ENCODE results near the gene R3HDML.

Gene R3HDML

DNA sequence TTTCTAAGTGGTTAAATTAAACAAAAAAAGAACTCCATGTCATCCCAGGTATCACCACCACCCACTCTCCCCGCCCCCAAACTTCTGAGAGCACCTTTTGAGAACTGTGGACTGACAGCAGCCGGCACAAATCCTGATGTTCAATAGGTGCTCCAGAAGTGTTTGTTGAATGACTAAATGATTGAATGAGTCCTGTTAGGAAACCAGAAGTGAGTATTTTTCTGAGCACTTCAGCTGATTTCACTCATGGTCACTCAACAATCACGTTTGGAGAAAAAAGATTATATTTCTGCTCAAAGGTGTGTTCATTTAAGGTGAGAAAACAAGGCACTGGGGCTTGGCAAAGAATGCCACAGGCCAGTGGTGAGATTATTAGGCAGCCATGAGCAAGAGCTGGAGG is 12.5 kb downstream of the R3HDML start:
- WGBS, 2 donors (ENCODE audit: extremely low coverage in 2 of 2, insufficient read length in 2 of 2, insufficient replicate concordance in 1 of 2): no CpG with 5 or more reads among the region's 3 CpGs
- Histone ChIP-seq H2BK15ac (ENCODE audit: low read length) (no peak overlapping the region), H2AK5ac (ENCODE audit: low read depth, low read length) (no peak overlapping the region)

DNA sequence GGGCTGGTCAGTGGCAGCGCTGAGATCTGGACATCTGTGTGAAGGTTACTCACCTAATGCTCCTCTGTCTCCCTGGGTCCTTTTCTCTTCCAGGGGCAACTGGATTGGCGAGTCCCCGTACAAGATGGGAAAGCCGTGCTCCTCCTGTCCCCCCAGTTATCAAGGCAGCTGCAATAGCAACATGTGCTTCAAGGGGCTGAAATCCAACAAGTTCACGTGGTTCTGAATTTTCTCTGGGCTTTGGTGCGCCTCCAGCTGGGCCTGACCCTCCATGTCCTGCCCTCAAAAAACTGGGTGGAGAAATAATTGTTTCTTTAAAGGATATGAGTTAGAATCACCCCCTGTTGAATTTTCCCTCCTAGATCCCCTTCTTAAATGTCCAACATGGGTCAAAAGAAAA is 13.7 kb downstream of the R3HDML start:
- no peak overlapping the region for H2BK15ac ChIP-seq (ENCODE audit: low read length)
- H3K79me1 ChIP-seq (ENCODE audit: low read depth, low read length): no peaks in the 10 kb centered on the region
- no peak overlapping the region for H4K91ac ChIP-seq (ENCODE audit: low read depth, low read length, poor library complexity)
- H3K14ac ChIP-seq (ENCODE audit: low read length): no peak overlapping the region
- no peak overlapping the region for H2AFZ ChIP-seq (ENCODE audit: low read length)
- H3K4me1 ChIP-seq (ENCODE audit: control insufficient read depth in 2 of 2, insufficient read depth in 1 of 2, low read depth in 1 of 2, low read length in 2 of 2): peaks cover 2 to 7% of the 10 kb centered on the region in 2 donors
- no peak overlapping the region for H3K9ac ChIP-seq (ENCODE audit: low read depth, low read length, poor library complexity)
- H3K4me2 ChIP-seq (ENCODE audit: insufficient read depth, low read length, poor library complexity, severe bottlenecking): no peak overlapping the region
- no peak for DNase-seq (ENCODE audit: low spot score)
- no peak overlapping the region for H2BK5ac ChIP-seq (ENCODE audit: low read length)
- H3K4me3 ChIP-seq (ENCODE audit: low read length in 2 of 2): no peak overlapping the region
- H3K23ac ChIP-seq (ENCODE audit: low read depth, low read length, poor library complexity): no peak overlapping the region
- no CpG with 5 or more reads among the region's 6 CpGs for WGBS, 2 donors (ENCODE audit: extremely low coverage in 2 of 2, insufficient read length in 2 of 2, insufficient replicate concordance in 1 of 2)
- no peak overlapping the region for H2BK120ac ChIP-seq (ENCODE audit: low read depth, low read length)
- no peaks in the 10 kb centered on the region for H3K36me3 ChIP-seq (replicated peaks in 1 of 2; ENCODE audit: control insufficient read depth in 2 of 2, insufficient read depth in 2 of 2, low read length in 2 of 2)
- H2AK5ac ChIP-seq (ENCODE audit: low read depth, low read length): no peak overlapping the region
- H3K9me3 ChIP-seq (replicated peaks in 1 of 2; ENCODE audit: control insufficient read depth in 2 of 2, insufficient read depth in 1 of 2, low read depth in 1 of 2, low read length in 2 of 2): no peaks in the 10 kb centered on the region
- no peaks in the 10 kb centered on the region for H3K27me3 ChIP-seq (ENCODE audit: control insufficient read depth in 3 of 3, insufficient read depth in 3 of 3, low read depth in 1 of 3, low read length in 3 of 3)
- H3K27ac ChIP-seq (replicated peaks; ENCODE audit: low read length): no peak overlapping the region
- no peak overlapping the region for H3K4ac ChIP-seq (ENCODE audit: low read length)
- no peak overlapping the region for H3K18ac ChIP-seq (ENCODE audit: low read length)
- H2BK12ac ChIP-seq (ENCODE audit: low read length): no peak overlapping the region
- no peak overlapping the region for H4K8ac ChIP-seq (ENCODE audit: low read depth, low read length)

More for the DNA sequence above, 12.5 kb downstream of the R3HDML start:
- no peak for DNase-seq (ENCODE audit: low spot score)
- Histone ChIP-seq H3K4me2 (ENCODE audit: insufficient read depth, low read length, poor library complexity, severe bottlenecking) (no peak overlapping the region), H3K4me3 (ENCODE audit: low read length in 2 of 2) (no peak overlapping the region), H3K4ac (ENCODE audit: low read length) (no peak overlapping the region), H2BK5ac (ENCODE audit: low read length) (no peak overlapping the region), H2BK120ac (ENCODE audit: low read depth, low read length) (no peak overlapping the region), H3K27me3 (ENCODE audit: control insufficient read depth in 3 of 3, insufficient read depth in 3 of 3, low read depth in 1 of 3, low read length in 3 of 3) (no peaks in the 10 kb centered on the region), H2AFZ (ENCODE audit: low read length) (no peak overlapping the region), H4K8ac (ENCODE audit: low read depth, low read length) (no peak overlapping the region), H3K23ac (ENCODE audit: low read depth, low read length, poor library complexity) (no peak overlapping the region), H3K27ac (replicated peaks; ENCODE audit: low read length) (no peak overlapping the region), H3K4me1 (ENCODE audit: control insufficient read depth in 2 of 2, insufficient read depth in 1 of 2, low read depth in 1 of 2, low read length in 2 of 2) (peaks cover 2 to 7% of the 10 kb centered on the region in 2 donors), H3K14ac (ENCODE audit: low read length) (no peak overlapping the region), H3K9ac (ENCODE audit: low read depth, low read length, poor library complexity) (no peak overlapping the region), H3K9me3 (replicated peaks in 1 of 2; ENCODE audit: control insufficient read depth in 2 of 2, insufficient read depth in 1 of 2, low read depth in 1 of 2, low read length in 2 of 2) (no peaks in the 10 kb centered on the region), H4K91ac (ENCODE audit: low read depth, low read length, poor library complexity) (no peak overlapping the region), H3K36me3 (replicated peaks in 1 of 2; ENCODE audit: control insufficient read depth in 2 of 2, insufficient read depth in 2 of 2, low read length in 2 of 2) (no peaks in the 10 kb centered on the region), H3K18ac (ENCODE audit: low read length) (no peak overlapping the region), H2BK12ac (ENCODE audit: low read length) (no peak overlapping the region), H3K79me1 (ENCODE audit: low read depth, low read length) (no peaks in the 10 kb centered on the region)

DNA sequence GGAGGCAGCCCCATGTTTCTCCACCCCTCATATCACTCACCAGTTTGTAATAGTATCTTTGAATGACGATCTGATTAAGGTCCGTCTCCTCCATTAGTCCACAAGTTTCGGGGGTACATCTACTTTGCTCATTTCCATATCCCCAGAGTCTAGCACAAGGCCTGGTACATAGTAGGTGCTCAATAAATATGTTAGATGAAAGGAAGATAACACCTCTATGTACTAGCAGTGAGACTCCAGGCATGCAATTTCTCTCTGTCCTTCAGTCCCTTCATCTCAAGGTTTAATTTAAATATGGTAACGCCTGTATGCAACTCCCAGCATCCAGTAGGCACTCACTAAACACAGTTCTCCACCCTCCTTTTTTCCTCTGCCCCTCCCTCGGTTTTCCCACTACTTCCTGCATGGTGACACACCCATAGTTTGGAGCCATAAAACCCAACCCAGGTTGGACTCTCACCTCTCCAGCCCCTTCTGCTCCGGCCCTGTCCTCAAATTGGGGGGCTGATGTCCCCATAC is 18.2 kb downstream of the R3HDML start:
- Histone ChIP-seq H2BK120ac (ENCODE audit: low read depth, low read length) (peak overlapping the region; percentile 27), H3K23ac (ENCODE audit: low read depth, low read length, poor library complexity) (no peak overlapping the region), H3K4me1 (ENCODE audit: control insufficient read depth in 2 of 2, insufficient read depth in 1 of 2, low read depth in 1 of 2, low read length in 2 of 2) (peaks cover 2 to 13% of the 10 kb centered on the region in 2 donors), H4K91ac (ENCODE audit: low read depth, low read length, poor library complexity) (no peak overlapping the region), H3K9me3 (replicated peaks in 1 of 2; ENCODE audit: control insufficient read depth in 2 of 2, insufficient read depth in 1 of 2, low read depth in 1 of 2, low read length in 2 of 2) (no peaks in the 10 kb centered on the region), H3K4me2 (ENCODE audit: insufficient read depth, low read length, poor library complexity, severe bottlenecking) (no peak overlapping the region), H2AFZ (ENCODE audit: low read length) (no peak overlapping the region), H3K18ac (ENCODE audit: low read length) (peak overlapping the region; percentile 32), H3K27me3 (ENCODE audit: control insufficient read depth in 3 of 3, insufficient read depth in 3 of 3, low read depth in 1 of 3, low read length in 3 of 3) (peaks cover 0 to 14% (median 0%) of the 10 kb centered on the region in 3 experiments), H4K8ac (ENCODE audit: low read depth, low read length) (no peak overlapping the region), H2BK15ac (ENCODE audit: low read length) (no peak overlapping the region), H3K4me3 (ENCODE audit: low read length in 2 of 2) (no peak overlapping the region), H3K14ac (ENCODE audit: low read length) (no peak overlapping the region), H3K9ac (ENCODE audit: low read depth, low read length, poor library complexity) (no peak overlapping the region), H3K4ac (ENCODE audit: low read length) (no peak overlapping the region), H2BK5ac (ENCODE audit: low read length) (no peak overlapping the region), H2AK5ac (ENCODE audit: low read depth, low read length) (no peak overlapping the region), H3K36me3 (replicated peaks in 1 of 2; ENCODE audit: control insufficient read depth in 2 of 2, insufficient read depth in 2 of 2, low read length in 2 of 2) (no peaks in the 10 kb centered on the region), H2BK12ac (ENCODE audit: low read length) (no peak overlapping the region), H3K79me1 (ENCODE audit: low read depth, low read length) (no peaks in the 10 kb centered on the region), H3K27ac (replicated peaks; ENCODE audit: low read length) (no peak overlapping the region)
- WGBS, 2 donors (ENCODE audit: extremely low coverage in 2 of 2, insufficient read length in 2 of 2, insufficient replicate concordance in 1 of 2): no CpG with 5 or more reads among the region's 6 CpGs
- DNase-seq (ENCODE audit: low spot score): no peak

DNA sequence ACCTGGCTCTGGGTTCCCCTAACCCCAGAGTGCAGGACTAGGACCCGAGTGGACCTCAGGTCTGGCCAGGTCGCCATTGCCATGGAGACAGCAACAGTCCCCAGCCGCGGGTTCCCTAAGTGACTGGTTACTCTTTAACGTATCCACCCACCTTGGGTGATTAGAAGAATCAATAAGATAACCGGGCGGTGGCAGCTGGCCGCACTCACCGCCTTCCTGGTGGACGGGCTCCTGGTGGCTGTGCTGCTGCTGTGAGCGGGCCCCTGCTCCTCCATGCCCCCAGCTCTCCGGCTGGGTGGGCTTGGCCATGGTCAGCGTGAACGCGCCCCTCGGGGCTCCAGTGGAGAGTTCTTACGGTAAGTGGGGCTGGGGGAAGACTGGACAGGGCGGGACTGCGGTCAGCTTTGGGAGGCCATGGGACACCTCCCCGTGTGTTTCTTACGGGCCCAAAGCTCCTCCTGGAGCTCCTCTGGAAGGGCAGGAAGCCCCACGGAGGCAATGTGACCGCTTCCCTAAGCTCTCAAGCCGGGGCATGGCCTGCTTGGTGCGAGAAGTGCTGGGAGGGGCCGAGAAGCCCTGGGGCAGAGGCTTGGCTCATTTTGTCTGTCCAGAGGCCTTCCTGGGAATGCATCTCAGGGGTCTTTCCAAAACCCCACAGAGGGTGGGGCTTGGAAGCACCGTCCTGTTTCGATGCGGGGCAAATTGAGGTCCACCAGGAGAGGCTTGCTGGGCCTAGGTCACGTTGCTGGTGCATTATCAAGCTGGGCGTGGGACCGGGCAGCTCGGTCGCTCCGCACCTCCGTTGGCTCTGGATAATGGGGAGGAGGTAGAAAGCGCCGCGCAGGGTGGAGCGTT is 18.9 kb downstream of the R3HDML start, which contains the start of gene HNF4A:
Gene HNF4A, plus strand, starts transcription at position 202 of the 855 bp plus-strand sequence. Its CDS starts 106 bp downstream, at position 308.
- H3K9me3 ChIP-seq (replicated peaks in 1 of 2; ENCODE audit: control insufficient read depth in 2 of 2, insufficient read depth in 1 of 2, low read depth in 1 of 2, low read length in 2 of 2): no peaks in the 10 kb centered on the region
- peak within 1 kb of the TSS; percentile 73 for H3K18ac ChIP-seq (ENCODE audit: low read length)
- peak within 1 kb of the TSS; percentile 42 for H3K14ac ChIP-seq (ENCODE audit: low read length)
- H2BK120ac ChIP-seq (ENCODE audit: low read depth, low read length): peak within 1 kb of the TSS; percentile 27
- peaks cover 0 to 17% (median 0%) of the 10 kb centered on the region in 3 experiments for H3K27me3 ChIP-seq (ENCODE audit: control insufficient read depth in 3 of 3, insufficient read depth in 3 of 3, low read depth in 1 of 3, low read length in 3 of 3)
- no peaks in the 10 kb centered on the region for H3K36me3 ChIP-seq (replicated peaks in 1 of 2; ENCODE audit: control insufficient read depth in 2 of 2, insufficient read depth in 2 of 2, low read length in 2 of 2)
- H4K91ac ChIP-seq (ENCODE audit: low read depth, low read length, poor library complexity): no peak within 1 kb of the TSS
- peak within 1 kb of the TSS; percentile 42 for H2AK5ac ChIP-seq (ENCODE audit: low read depth, low read length)
- H2AFZ ChIP-seq (ENCODE audit: low read length): peak within 1 kb of the TSS; percentile 48
- H2BK12ac ChIP-seq (ENCODE audit: low read length): no peak within 1 kb of the TSS
- no peak for DNase-seq (ENCODE audit: low spot score)
- H3K27ac ChIP-seq (replicated peaks; ENCODE audit: low read length): no peak within 1 kb of the TSS
- peaks cover 2 to 13% of the 10 kb centered on the region in 2 donors for H3K4me1 ChIP-seq (ENCODE audit: control insufficient read depth in 2 of 2, insufficient read depth in 1 of 2, low read depth in 1 of 2, low read length in 2 of 2)
- no peak within 1 kb of the TSS for H3K4me3 ChIP-seq (ENCODE audit: low read length in 2 of 2)
- no peaks in the 10 kb centered on the region for H3K79me1 ChIP-seq (ENCODE audit: low read depth, low read length)
- H2BK5ac ChIP-seq (ENCODE audit: low read length): no peak within 1 kb of the TSS
- no peak within 1 kb of the TSS for H2BK15ac ChIP-seq (ENCODE audit: low read length)
- WGBS, 2 donors (ENCODE audit: extremely low coverage in 2 of 2, insufficient read length in 2 of 2, insufficient replicate concordance in 1 of 2): no CpG with 5 or more reads among the region's 40 CpGs
- H3K4ac ChIP-seq (ENCODE audit: low read length): no peak within 1 kb of the TSS
- no peak within 1 kb of the TSS for H4K8ac ChIP-seq (ENCODE audit: low read depth, low read length)
- H3K9ac ChIP-seq (ENCODE audit: low read depth, low read length, poor library complexity): no peak within 1 kb of the TSS
- H3K4me2 ChIP-seq (ENCODE audit: insufficient read depth, low read length, poor library complexity, severe bottlenecking): no peak within 1 kb of the TSS
- peak within 1 kb of the TSS; percentile 46 for H3K23ac ChIP-seq (ENCODE audit: low read depth, low read length, poor library complexity)

All from neuronal stem cell (in vitro differentiated cells).